B cell (primary cell): ENCODE data around the gene DDX24. TPM values are rescaled to one million over a fixed set of nuclear protein-coding genes. Genes with fewer than 3 reads are reported as not detected.

Experiments used
- ATAC-seq: fragments of 200-7000 bp; cut with Tn5 transposase; one replicate; pipeline ENCODE4 v1.10.0; 2021; ENCODE audit warnings: low read depth, mild to moderate bottlenecking, moderate number of reproducible peaks, moderate library complexity
- CTCF ChIA-PET: fragments of 350-600 bp; sonication (Branson Sonifier 250); formaldehyde crosslinking; loops from one replicate; lab custom pipeline; 2021; ENCODE audit warnings: antibody characterized with exemption, inconsistent platforms; lab: Charles Lee
- POLR2A ChIA-PET: fragments of 350-600 bp; sonication (Branson Sonifier 250); formaldehyde crosslinking; loops from one replicate; lab custom pipeline; 2021; ENCODE audit warnings: antibody characterized with exemption; lab: Charles Lee
- DNase-seq: peaks from one replicate; pipeline ENCODE4 v3.0.0; 2013
- H2AFZ ChIP-seq: 2 replicates; pipeline ENCODE4 v1.6.1; 2012; ENCODE audit warnings: mild to moderate bottlenecking, low read depth, low read length; ENCODE audit not compliant: insufficient read depth, poor library complexity, severe bottlenecking
- H3K27ac ChIP-seq, 2 donors: 1 replicate in 1 of 2; 2 replicates in 1 of 2; pipeline ENCODE4 v1.5.1; 2012 to 2013; ENCODE audit warnings: low read length in 2 of 2, mild to moderate bottlenecking in 2 of 2, moderate library complexity in 1 of 2
- H3K27me3 ChIP-seq, 4 experiments: fragments of 200-600 bp in 1 of 4; sonication (generic) in 1 of 4; replicated peaks in 1 of 4; 1 replicate in 2 of 4; 2 replicates in 2 of 4; pipeline versions ENCODE4 v1.6.1 to v1.7.0; 2013 to 2016; ENCODE audit warnings: low read length in 3 of 4, mild to moderate bottlenecking in 2 of 4, mixed read lengths in 1 of 4, moderate library complexity in 1 of 4; ENCODE audit not compliant: insufficient read depth in 4 of 4, control insufficient read depth in 3 of 4; ENCODE audit errors: control extremely low read depth in 1 of 4
- H3K36me3 ChIP-seq, 2 experiments: replicated peaks in 1 of 2; 1 replicate in 1 of 2; 2 replicates in 1 of 2; pipeline versions ENCODE4 v1.6.1 to v1.7.1; 2013; ENCODE audit warnings: low read length in 1 of 2; ENCODE audit not compliant: insufficient read depth in 2 of 2, control insufficient read depth in 1 of 2; ENCODE audit errors: control extremely low read depth in 1 of 2, extremely low read depth in 1 of 2
- H3K4me1 ChIP-seq, 2 donors: fragments of 200-600 bp in 1 of 2; sonication (generic) in 1 of 2; 1 replicate in 1 of 2; 2 replicates in 1 of 2; pipeline versions ENCODE4 v1.5.1 to v1.6.1; 2013 to 2017; ENCODE audit warnings: low read length in 2 of 2; ENCODE audit not compliant: control insufficient read depth in 2 of 2, insufficient read depth in 2 of 2
- H3K4me2 ChIP-seq: replicated peaks from 2 replicates; pipeline ENCODE3; 2012; ENCODE audit warnings: mild to moderate bottlenecking, low read depth, low read length; ENCODE audit not compliant: poor library complexity, severe bottlenecking
- H3K4me3 ChIP-seq, 5 experiments: fragments of 200-600 bp in 1 of 5; sonication (generic) in 1 of 5; 1 replicate in 3 of 5; 2 replicates in 2 of 5; pipeline versions ENCODE4 v1.5.1 to v1.7.0; 2011 to 2016; ENCODE audit warnings: low read length in 4 of 5, mild to moderate bottlenecking in 4 of 5, low read depth in 2 of 5, control low read depth in 1 of 5, moderate library complexity in 1 of 5; ENCODE audit not compliant: insufficient read depth in 1 of 5; ENCODE audit errors: control extremely low read depth in 1 of 5, extremely low read depth in 1 of 5
- H3K79me2 ChIP-seq: fragments of 200-600 bp; sonication (generic); one replicate; pipeline ENCODE4 v1.6.0; 2016; ENCODE audit warnings: low read length; ENCODE audit not compliant: control insufficient read depth, insufficient read depth
- H3K9ac ChIP-seq: fragments of 200-600 bp; sonication (generic); 2 replicates; pipeline ENCODE4 v1.6.1; 2017; ENCODE audit warnings: mild to moderate bottlenecking, low read length, moderate library complexity
- H3K9me3 ChIP-seq, 3 donors: one replicate each; pipeline versions ENCODE4 v1.6.1 to v1.7.1; 2013; ENCODE audit warnings: low read length in 2 of 3; ENCODE audit not compliant: control insufficient read depth in 2 of 3, insufficient read depth in 1 of 3; ENCODE audit errors: control extremely low read depth in 1 of 3
- H4K20me1 ChIP-seq: 2 replicates; pipeline ENCODE4 v1.6.0; 2012; ENCODE audit warnings: mild to moderate bottlenecking, low read length; ENCODE audit not compliant: insufficient read depth, control insufficient read depth, poor library complexity, severe bottlenecking
- H3K27ac Mint-ChIP-seq: one replicate; pipeline ENCODE4 v1.8.0; 2021; ENCODE audit warnings: mixed read lengths
- H3K27me3 Mint-ChIP-seq: one replicate; pipeline ENCODE4 v1.8.0; 2021; ENCODE audit warnings: mixed read lengths
- H3K4me1 Mint-ChIP-seq: one replicate; pipeline ENCODE4 v1.8.0; 2021; ENCODE audit warnings: mixed read lengths
- H3K4me3 Mint-ChIP-seq: one replicate; pipeline ENCODE4 v1.8.0; 2021; ENCODE audit warnings: mixed read lengths
- H3K9me3 Mint-ChIP-seq: one replicate; pipeline ENCODE4 v1.8.0; 2022; ENCODE audit warnings: mixed read lengths; ENCODE audit not compliant: insufficient read depth
- CTCF ChIP-seq: fragments of 200-600 bp; IDR thresholded peaks from one replicate; pipeline ENCODE4 v1.8.0; 2022; ENCODE audit warnings: antibody characterized with exemption, mild to moderate bottlenecking
- EZH2 ChIP-seq: IDR thresholded peaks from 2 replicates; pipeline ENCODE4 v1.6.1; 2012; ENCODE audit warnings: borderline replicate concordance, low read depth, mild to moderate bottlenecking, moderate library complexity, low read length; ENCODE audit not compliant: insufficient read depth, poor library complexity, severe bottlenecking
- WGBS: methylation state at CpG from one replicate; pipeline ENCODE4 v1.1.5; 2013; ENCODE audit warnings: missing lambda C conversion rate; ENCODE audit not compliant: insufficient coverage; 5-methylcytosine and 5-hydroxymethylcytosine counted together
- intact Hi-C: fragments of 100-400 bp; cut with micrococcal nuclease; formaldehyde crosslinking; loops from one replicate; pipeline ENCODE4 v1.10.0; 2022
- polyA plus RNA-seq: library from polyadenylated mRNA; depleted of rRNA; stranded (reverse); fragments of >200 nt; gene quantifications from 2 replicates; pipeline ENCODE4 v1.2.3, GENCODE V29; 2012
- total RNA-seq, 2 donors: library from RNA; stranded (reverse); fragments of 120-200 nt in 1 of 2; gene quantifications; 1 replicate in 1 of 2; 2 replicates in 1 of 2; pipeline versions ENCODE4 v1.2.3 to v1.2.4, GENCODE V29; 2013 to 2022

The DDX24 gene
- total and polyA plus RNA-seq, 2 donors (not counting 1 experiment from before 2014, with no cell fraction given) = 145 to 211 TPM

- 89% methylated on average over 1 of the region's 1 CpG for WGBS
- no peak for TF ChIP-seq CTCF
- no peak for TF ChIP-seq EZH2
- H3K9me3 ChIP-seq = no peaks in the 10 kb centered on the region
- intact Hi-C loops = no loop called here
- H3K36me3 ChIP-seq = peaks cover 42 to 95% of the 10 kb centered on the region in 2 experiments
- H3K27me3 ChIP-seq = no peaks in the 10 kb centered on the region
- ChIA-PET POLR2A (no interaction called here), CTCF (interaction anchor here (6.4 kb wide), 1 partner anchor 17 kb away, joined by 37 read pairs; no protein-coding TSS in a partner anchor)
- H3K79me2 ChIP-seq = peaks cover 3% of the 10 kb centered on the region
- ATAC-seq = no peak
- H3K9ac ChIP-seq = no peak overlapping the region
- H2AFZ ChIP-seq = no peak overlapping the region
- no peaks in the 10 kb centered on the region for H3K9me3 Mint-ChIP-seq
- H3K27ac Mint-ChIP-seq = no peak overlapping the region
- H3K4me3 ChIP-seq = no peak overlapping the region
- H4K20me1 ChIP-seq = peaks cover 48% of the 10 kb centered on the region
- DNase-seq = no peak
- no peak overlapping the region for H3K27ac ChIP-seq
- peaks cover 10% of the 10 kb centered on the region for H3K4me1 Mint-ChIP-seq
- no peak overlapping the region for H3K4me3 Mint-ChIP-seq
- H3K4me2 ChIP-seq = no peak overlapping the region
- H3K27me3 Mint-ChIP-seq = no peaks in the 10 kb centered on the region
- H3K4me1 ChIP-seq = peaks cover 0 to 9% of the 10 kb centered on the region in 2 donors
These were observed 26.6 kb downstream of the DDX24 start for GRCh38 chr14:94054401-94054800.

GRCh38 chr14:94052662-94053061 is 28.3 kb downstream of the DDX24 start:
- intact Hi-C loops = no loop called here
- peaks cover 34% of the 10 kb centered on the region for H4K20me1 ChIP-seq
- no peak overlapping the region for H3K4me2 ChIP-seq
- POLR2A ChIA-PET = no interaction called here
- no peaks in the 10 kb centered on the region for H3K27me3 ChIP-seq
- Mint-ChIP-seq H3K27me3 (no peaks in the 10 kb centered on the region), H3K4me1 (peaks cover 7% of the 10 kb centered on the region), H3K9me3 (no peaks in the 10 kb centered on the region), H3K4me3 (no peak overlapping the region), H3K27ac (no peak overlapping the region)
- TF ChIP-seq EZH2 (no peak), CTCF (no peak)
- H3K79me2 ChIP-seq = no peaks in the 10 kb centered on the region
- no peaks in the 10 kb centered on the region for H3K9me3 ChIP-seq
- ATAC-seq (no peak), DNase-seq (no peak)
- no peak overlapping the region for H3K4me3 ChIP-seq
- no peak overlapping the region for H3K9ac ChIP-seq
- no peak overlapping the region for H3K27ac ChIP-seq
- 100% methylated on average over 1 of the region's 4 CpGs for WGBS
- CTCF ChIA-PET = interaction anchor here (0.6 to 6.4 kb wide), 7 partner anchors 11 to 128 kb away, joined by 3 to 37 read pairs (median 3); no protein-coding TSS in a partner anchor
- H2AFZ ChIP-seq = no peak overlapping the region
- peaks cover 33 to 94% of the 10 kb centered on the region in 2 experiments for H3K36me3 ChIP-seq
- H3K4me1 ChIP-seq = peaks cover 0 to 7% of the 10 kb centered on the region in 2 donors
